Urinary bladder (tissue), 4 donors: ENCODE results near the gene BMERB1. TPM values are rescaled to one million over a fixed set of nuclear protein-coding genes. Genes with fewer than 3 reads are reported as not detected.
"Not testable (repeated sequence)": the region's sequence is repeated elsewhere in the genome, so short reads cannot be mapped to it uniquely, and the experiment has no call there.

Experiments used
- DNase-seq: peaks from one replicate; pipeline ENCODE4 v3.0.0-alpha.2; 2015; ENCODE audit errors: extremely low spot score
- H3K27ac ChIP-seq: one replicate; pipeline ENCODE4 v1.5.1; 2013; ENCODE audit warnings: low read depth, mild to moderate bottlenecking, moderate library complexity
- H3K36me3 ChIP-seq: one replicate; pipeline ENCODE4 v1.6.1; 2013; ENCODE audit warnings: mild to moderate bottlenecking, moderate library complexity; ENCODE audit not compliant: insufficient read depth
- H3K4me1 ChIP-seq: one replicate; pipeline ENCODE4 v1.6.1; 2013; ENCODE audit warnings: mild to moderate bottlenecking, moderate library complexity; ENCODE audit not compliant: insufficient read depth
- H3K4me3 ChIP-seq: one replicate; pipeline ENCODE4 v1.5.1; 2013; ENCODE audit warnings: low read depth, low read length
- WGBS: extraction: QIAGEN DNeasy Blood & Tissue Kit; methylation state at CpG from one replicate; pipeline ENCODE4 v1.1.7; 2013; 5-methylcytosine and 5-hydroxymethylcytosine counted together
- polyA plus RNA-seq: library from polyadenylated mRNA; stranded (reverse); fragments of 200-250 nt; gene quantifications from one replicate; pipeline ENCODE4 v1.2.3, GENCODE V29; 2013
- total RNA-seq: library from RNA; depleted of rRNA; stranded (reverse); fragments of >200 nt; gene quantifications from one replicate; pipeline ENCODE4 v1.2.3, GENCODE V29; 2014
- donor health status: healthy with polysubstance abuse.
- donor health status: healthy.

BMERB1 gene
- total and polyA plus RNA-seq, 2 donors = 41.5 to 77.0 TPM

- Histone ChIP-seq H3K4me3 (no peak overlapping the region), H3K36me3 (no peaks in the 10 kb centered on the region), H3K4me1 (no peaks in the 10 kb centered on the region), H3K27ac (no peak overlapping the region)
- no peak for DNase-seq
- WGBS = 73% methylated on average over 4 of the region's 4 CpGs
These were observed 23.6 kb downstream of the BMERB1 start for GRCh38 chr16:15457958-15458357.

- Histone ChIP-seq H3K27ac (no peak overlapping the region), H3K4me3 (no peak overlapping the region), H3K36me3 (no peaks in the 10 kb centered on the region), H3K4me1 (no peaks in the 10 kb centered on the region)
- DNase-seq = no peak
- 89% methylated on average over 1 of the region's 1 CpG for WGBS
These were observed 25.4 kb downstream of the BMERB1 start for GRCh38 chr16:15459791-15460190.

- H3K4me3 ChIP-seq = no peak overlapping the region
- H3K4me1 ChIP-seq = no peaks in the 10 kb centered on the region
- no peak overlapping the region for H3K27ac ChIP-seq
- H3K36me3 ChIP-seq = no peaks in the 10 kb centered on the region
- 87% methylated on average over 3 of the region's 3 CpGs for WGBS
- no peak for DNase-seq
These were observed 26.2 kb downstream of the BMERB1 start for GRCh38 chr16:15460601-15461000.

- no peak overlapping the region for H3K4me3 ChIP-seq
- 93% methylated on average over 6 of the region's 6 CpGs for WGBS
- no peaks in the 10 kb centered on the region for H3K36me3 ChIP-seq
These were observed 27.0 kb downstream of the BMERB1 start for GRCh38 chr16:15461376-15461775.

GRCh38 chr16:15464401-15465186 is 30.2 kb downstream of the BMERB1 start:
- DNase-seq = no peak
- no peaks in the 10 kb centered on the region for H3K4me1 ChIP-seq
- 82% methylated on average over 4 of the region's 4 CpGs for WGBS
- H3K4me3 ChIP-seq = no peak overlapping the region
- no peaks in the 10 kb centered on the region for H3K36me3 ChIP-seq
- H3K27ac ChIP-seq = no peak overlapping the region

More at GRCh38 chr16:15461376-15461775, 27.0 kb downstream of the BMERB1 start:
- no peak for DNase-seq
- Histone ChIP-seq H3K4me1 (no peaks in the 10 kb centered on the region), H3K27ac (no peak overlapping the region)

- Histone ChIP-seq H3K36me3 (no peaks in the 10 kb centered on the region), H3K27ac (no peak overlapping the region), H3K4me1 (no peaks in the 10 kb centered on the region), H3K4me3 (no peak overlapping the region)
- WGBS = 87% methylated on average over 2 of the region's 2 CpGs
- DNase-seq = no peak
These were observed 31.7 kb downstream of the BMERB1 start for GRCh38 chr16:15466131-15466530.

- no peaks in the 10 kb centered on the region for H3K36me3 ChIP-seq
- 67% methylated on average over 3 of the region's 3 CpGs for WGBS
- H3K27ac ChIP-seq = no peak overlapping the region
- no peak for DNase-seq
- no peaks in the 10 kb centered on the region for H3K4me1 ChIP-seq
- no peak overlapping the region for H3K4me3 ChIP-seq
These were observed 32.7 kb downstream of the BMERB1 start for GRCh38 chr16:15466886-15467781.

GRCh38 chr16:15476971-15477370 is 42.6 kb downstream of the BMERB1 start:
- H3K4me3 ChIP-seq, H3K36me3 ChIP-seq, H3K4me1 ChIP-seq, H3K27ac ChIP-seq, DNase-seq: not testable (repeated sequence)
- 87% methylated on average over 4 of the region's 4 CpGs for WGBS

GRCh38 chr16:15477802-15478201 is 43.4 kb downstream of the BMERB1 start:
- WGBS = 51% methylated on average over 2 of the region's 2 CpGs
- H3K27ac ChIP-seq = no peak overlapping the region
- no peak for DNase-seq

GRCh38 chr16:15482068-15482747 is 47.8 kb downstream of the BMERB1 start:
- Histone ChIP-seq H3K36me3 (peaks cover 2% of the 10 kb centered on the region), H3K4me3 (no peak overlapping the region), H3K27ac (no peak overlapping the region), H3K4me1 (no peaks in the 10 kb centered on the region)
- no peak for DNase-seq
- 59% methylated on average over 3 of the region's 3 CpGs for WGBS

More at GRCh38 chr16:15477802-15478201, 43.4 kb downstream of the BMERB1 start:
- Histone ChIP-seq H3K4me3 (no peak overlapping the region), H3K36me3 (peaks cover 2% of the 10 kb centered on the region), H3K4me1 (no peaks in the 10 kb centered on the region)

- peak overlapping the region; percentile 2 for H3K27ac ChIP-seq
- 97% methylated on average over 7 of the region's 7 CpGs for WGBS
- H3K4me3 ChIP-seq = no peak overlapping the region
- H3K4me1 ChIP-seq = no peaks in the 10 kb centered on the region
- no peak for DNase-seq
- no peaks in the 10 kb centered on the region for H3K36me3 ChIP-seq
These were observed 48.4 kb downstream of the BMERB1 start for GRCh38 chr16:15482748-15483298.

- DNase-seq = no peak
- Histone ChIP-seq H3K4me3 (no peak overlapping the region), H3K27ac (no peak overlapping the region), H3K36me3 (no peaks in the 10 kb centered on the region), H3K4me1 (no peaks in the 10 kb centered on the region)
- 62% methylated on average over 2 of the region's 2 CpGs for WGBS
These were observed 49.5 kb downstream of the BMERB1 start for GRCh38 chr16:15483857-15484256.

GRCh38 chr16:15484662-15485061 is 50.3 kb downstream of the BMERB1 start:
- Histone ChIP-seq H3K4me1 (no peaks in the 10 kb centered on the region), H3K36me3 (no peaks in the 10 kb centered on the region), H3K27ac (no peak overlapping the region), H3K4me3 (no peak overlapping the region)
- DNase-seq = no peak
- 77% methylated on average over 5 of the region's 5 CpGs for WGBS
